ENCODE data around the gene MRTFB.

Gene MRTFB

GRCh38 chr16:14211856-14212543, 140.9 kb downstream of the MRTFB start:
- intact Hi-C loops (cut with DNase I), result no loop called here
- DNase-seq, result no peak

- intact Hi-C loops (cut with DNase I), result no loop called here
- DNase-seq, result no peak
Observed at GRCh38 chr16:14215941-14216340, 144.8 kb downstream of the MRTFB start.

GRCh38 chr16:14219983-14220382, 148.9 kb downstream of the MRTFB start:
- intact Hi-C loops (cut with DNase I), result no loop called here
- DNase-seq, result no peak

- intact Hi-C loops (cut with DNase I), result no loop called here
- no peak for DNase-seq
Observed at GRCh38 chr16:14223632-14224031, 152.5 kb downstream of the MRTFB start.

GRCh38 chr16:14225457-14225856, 154.3 kb downstream of the MRTFB start:
- intact Hi-C loops (cut with DNase I), result no loop called here
- no peak for DNase-seq

- intact Hi-C loops (cut with DNase I), result no loop called here
- DNase-seq, result no peak
Observed at GRCh38 chr16:14232106-14232864, 161.2 kb downstream of the MRTFB start.

- no peak for DNase-seq
- intact Hi-C loops (cut with DNase I), result no loop called here
Observed at GRCh38 chr16:14236401-14236800, 165.3 kb downstream of the MRTFB start.

GRCh38 chr16:14238756-14239155, 167.6 kb downstream of the MRTFB start:
- intact Hi-C loops (cut with DNase I), result no loop called here
- DNase-seq, result no peak

GRCh38 chr16:14239791-14240190, 168.7 kb downstream of the MRTFB start:
- intact Hi-C loops (cut with DNase I), result no loop called here

GRCh38 chr16:14240219-14240843, 169.2 kb downstream of the MRTFB start:
- no peak for DNase-seq
- intact Hi-C loops (cut with DNase I), result no loop called here

More at GRCh38 chr16:14239791-14240190, 168.7 kb downstream of the MRTFB start:
- DNase-seq, result no peak

- intact Hi-C loops (cut with DNase I), result no loop called here
- DNase-seq, result no peak
Observed at GRCh38 chr16:14240964-14241363, 169.8 kb downstream of the MRTFB start.

- intact Hi-C loops (cut with DNase I), result no loop called here
- no peak for DNase-seq
Observed at GRCh38 chr16:14241631-14242030, 170.5 kb downstream of the MRTFB start.

GRCh38 chr16:14242769-14243168, 171.7 kb downstream of the MRTFB start:
- DNase-seq, result no peak
- intact Hi-C loops (cut with DNase I), result no loop called here

- intact Hi-C loops (cut with DNase I), result no loop called here
Observed at GRCh38 chr16:14244196-14245010, 173.3 kb downstream of the MRTFB start.

GRCh38 chr16:14248791-14249190, 177.7 kb downstream of the MRTFB start:
- intact Hi-C loops (cut with DNase I), result loop anchor here (1.0 kb wide), 1 partner anchor 281 kb away; no protein-coding TSS in a partner anchor
- no peak for DNase-seq

More at GRCh38 chr16:14244196-14245010, 173.3 kb downstream of the MRTFB start:
- DNase-seq, result no peak

- intact Hi-C loops (cut with DNase I), result loop anchor here (1.0 kb wide), 1 partner anchor 280 kb away; no protein-coding TSS in a partner anchor
- peak in 4 of 10 donors; percentile 26 to 54 (median 49) for DNase-seq
Observed at GRCh38 chr16:14249291-14250032, 178.3 kb downstream of the MRTFB start.

- no peak for DNase-seq
- intact Hi-C loops (cut with DNase I), result no loop called here
Observed at GRCh38 chr16:14251419-14251818, 180.3 kb downstream of the MRTFB start.

GRCh38 chr16:14252860-14253259, 181.7 kb downstream of the MRTFB start:
- intact Hi-C loops (cut with DNase I), result no loop called here
- DNase-seq, result no peak

GRCh38 chr16:14263011-14263410, 191.9 kb downstream of the MRTFB start:
- intact Hi-C loops (cut with DNase I), result no loop called here
- peak in 1 of 10 donors; percentile 45 for DNase-seq

- DNase-seq, result no peak
- intact Hi-C loops (cut with DNase I), result no loop called here
Observed at GRCh38 chr16:14263769-14264168, 192.7 kb downstream of the MRTFB start.

Measured in posterior cingulate gyrus (tissue), 11 donors.